HG03439 (cell line): ENCODE results near the gene PSG4.
"Not testable (repeated sequence)": the region's sequence is repeated elsewhere in the genome, so short reads cannot be mapped to it uniquely, and the experiment has no call there.

Experiments
- ATAC-seq: cut with Tn5 transposase; IDR thresholded peaks from one replicate; pipeline ENCODE4 v1.9.1; 2021; ENCODE audit warnings: mild to moderate bottlenecking, moderate library complexity; ENCODE audit not compliant: unreplicated experiment

The PSG4 gene

DNA sequence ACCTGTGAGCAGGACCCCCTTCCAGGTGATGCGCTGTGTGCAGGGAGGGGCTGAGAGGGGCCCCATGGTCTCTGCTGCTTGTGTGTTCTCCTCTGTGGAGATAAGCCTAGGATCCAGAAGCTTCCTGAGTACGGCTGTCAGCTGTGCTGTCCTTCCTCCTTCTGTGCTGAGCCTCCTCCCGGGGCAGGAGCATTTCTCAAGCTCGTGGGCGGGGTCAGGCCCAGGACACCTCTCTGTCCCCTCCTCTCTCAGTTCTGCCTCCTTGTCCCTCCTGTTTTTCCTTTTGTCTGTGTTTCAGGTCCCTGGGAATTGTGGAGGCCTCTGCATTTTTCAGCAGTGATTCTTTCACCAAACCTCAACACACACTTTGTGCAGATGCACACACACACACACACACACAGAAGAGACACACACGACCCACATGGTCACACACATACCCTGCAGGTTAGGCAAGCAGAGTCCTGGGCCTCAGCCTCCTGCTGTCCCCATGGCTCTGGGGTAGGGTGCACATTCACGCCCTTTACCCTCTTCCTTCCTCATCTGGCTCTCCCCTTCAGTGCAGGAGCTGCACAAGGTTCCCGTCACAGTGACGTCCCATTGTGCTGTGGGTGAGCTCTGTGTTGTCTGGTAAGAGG lies at the start of gene PSG4:
Gene PSG4, minus strand, starts transcription at position 168 of the 635 bp plus-strand sequence. Its CDS starts 102 bp downstream, at position 66.
- not testable (repeated sequence) for ATAC-seq

DNA sequence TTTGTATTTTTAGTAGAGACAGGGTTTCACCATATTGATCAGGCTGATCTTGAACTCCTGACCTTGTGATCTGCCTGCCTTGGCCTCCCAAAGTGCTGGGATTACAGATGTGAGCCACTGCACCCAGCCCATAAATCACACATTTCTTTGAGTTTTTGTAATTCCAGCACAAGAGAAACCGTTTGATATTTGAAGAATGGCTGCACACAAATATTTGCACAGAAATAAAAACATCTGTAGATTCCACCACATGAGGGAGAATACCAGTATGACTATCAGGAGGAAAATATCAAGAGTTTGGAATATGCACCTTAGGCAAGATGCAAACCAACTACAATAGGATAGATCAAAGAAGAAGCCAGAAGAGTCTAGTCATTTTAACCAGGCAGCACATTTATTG lies 46.0 kb upstream of the PSG4 start:
- not testable (repeated sequence) for ATAC-seq

DNA sequence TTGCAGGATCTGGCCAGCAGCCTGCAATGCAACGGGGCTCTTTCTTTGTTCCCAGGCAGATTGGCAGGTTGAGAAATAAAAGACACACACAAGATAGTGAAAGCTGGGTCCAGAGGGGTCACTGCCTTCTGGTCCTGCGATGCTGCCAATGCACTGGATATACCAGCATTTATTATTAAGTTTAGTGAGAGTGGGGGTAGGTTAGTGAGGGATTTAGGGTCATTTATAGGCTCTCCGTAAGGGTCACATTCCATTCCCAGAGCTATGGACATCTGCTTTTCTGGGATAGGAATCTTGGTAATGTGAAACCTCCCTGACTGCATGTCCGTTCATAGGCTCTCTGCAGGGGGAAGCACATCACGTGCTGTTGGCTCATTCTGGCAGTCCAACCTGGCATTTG lies 44.9 kb upstream of the PSG4 start:
- ATAC-seq = not testable (repeated sequence)

DNA sequence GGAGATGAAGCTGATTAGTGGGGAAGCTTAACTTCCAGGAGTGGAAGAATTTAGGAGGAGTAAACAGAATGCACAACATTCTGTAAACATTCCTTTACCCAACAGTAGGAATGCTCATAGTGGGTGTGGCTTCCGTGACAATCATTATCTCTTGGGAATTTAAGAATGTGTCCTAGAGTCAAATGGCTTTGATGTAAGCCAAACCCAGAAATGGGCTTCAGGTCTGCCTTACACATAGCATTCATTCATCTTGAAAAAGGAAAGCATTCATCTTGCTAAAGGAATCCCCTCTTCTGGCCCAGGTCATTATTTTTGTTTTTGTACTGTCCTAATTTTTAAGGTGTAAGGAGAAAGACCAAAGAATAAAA lies 43.2 kb upstream of the PSG4 start:
- not testable (repeated sequence) for ATAC-seq

DNA sequence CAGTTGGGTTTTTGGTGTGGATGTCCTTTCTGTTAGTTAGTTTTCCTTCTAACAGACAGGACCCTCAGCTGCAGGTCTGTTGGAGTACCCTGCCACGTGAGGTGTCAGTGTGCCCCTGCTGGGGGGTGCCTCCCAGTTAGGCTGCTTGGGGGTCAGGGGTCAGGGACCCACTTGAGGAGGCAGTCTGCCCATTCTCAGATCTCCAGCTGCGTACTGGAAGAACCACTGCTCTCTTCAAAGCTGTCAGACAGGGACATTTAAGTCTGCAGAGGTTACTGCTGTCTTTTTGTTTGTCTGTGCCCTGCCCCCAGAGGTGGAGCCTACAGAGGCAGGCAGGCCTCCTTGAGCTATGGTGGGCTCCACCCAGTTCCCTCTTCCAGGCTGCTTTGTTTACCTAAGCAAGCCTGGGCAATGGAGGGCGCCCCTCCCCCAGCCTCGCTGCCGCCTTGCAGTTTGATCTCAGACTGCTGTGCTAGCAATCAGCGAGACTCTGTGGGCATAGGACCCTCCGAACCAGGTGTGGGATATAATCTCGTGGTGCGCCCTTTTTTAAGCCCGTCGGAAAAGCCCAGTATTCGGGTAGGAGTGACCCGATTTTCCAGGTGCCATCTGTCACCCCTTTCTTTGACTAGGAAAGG lies 41.9 kb upstream of the PSG4 start:
- not testable (repeated sequence) for ATAC-seq

DNA sequence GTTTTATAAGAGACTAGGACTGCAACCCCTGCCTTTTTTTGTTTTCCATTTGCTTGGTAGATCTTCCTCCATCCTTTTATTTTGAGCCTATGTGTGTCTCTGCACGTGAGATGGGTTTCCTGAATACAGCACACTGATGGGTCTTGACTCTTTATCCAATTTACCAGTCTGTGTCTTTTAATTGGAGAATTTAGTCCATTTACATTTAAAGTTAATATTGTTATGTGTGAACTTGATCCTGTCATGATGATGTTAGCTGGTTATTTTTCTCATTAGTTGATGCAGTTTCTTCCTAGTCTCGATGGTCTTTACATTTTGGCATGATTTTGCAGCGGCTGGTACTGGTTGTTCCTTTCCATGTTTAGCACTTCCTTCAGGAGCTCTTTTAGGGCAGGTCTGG lies 40.4 kb upstream of the PSG4 start:
- ATAC-seq = not testable (repeated sequence)

DNA sequence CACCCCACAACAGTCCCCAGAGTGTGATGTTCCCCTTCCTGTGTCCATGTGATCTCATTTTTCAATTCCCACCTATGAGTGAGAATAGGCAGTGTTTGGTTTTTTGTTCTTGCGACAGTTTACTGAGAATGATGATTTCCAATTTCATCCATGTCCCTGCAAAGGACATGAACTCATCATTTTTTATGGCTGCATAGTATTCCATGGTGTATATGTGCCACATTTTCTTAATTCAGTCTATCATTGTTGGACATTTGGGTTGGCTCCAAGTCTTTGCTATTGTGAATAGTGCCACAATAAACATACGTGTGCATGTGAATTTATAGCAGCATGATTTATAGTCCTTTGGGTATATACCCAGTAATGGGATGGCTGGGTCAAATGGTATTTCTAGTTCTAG lies 36.8 kb upstream of the PSG4 start:
- not testable (repeated sequence) for ATAC-seq

DNA sequence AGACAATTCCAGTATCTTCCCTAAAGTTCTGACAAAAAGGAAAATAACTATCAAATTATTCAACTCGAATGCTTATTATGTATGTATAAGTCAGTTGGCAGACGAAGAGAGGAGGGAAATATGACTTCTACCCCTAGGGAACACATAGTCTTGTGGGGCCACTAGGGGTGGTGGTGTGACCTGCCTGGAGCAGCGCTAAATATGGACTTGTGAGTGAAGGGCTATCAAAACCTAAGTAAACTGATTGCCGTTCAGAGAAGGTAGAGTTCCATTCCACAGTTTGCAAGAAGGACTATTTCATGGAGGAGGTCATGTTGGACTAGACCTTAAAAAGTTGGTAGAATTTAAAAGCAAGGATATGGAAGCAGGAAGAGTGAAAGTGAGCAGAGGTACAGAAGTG lies 32.8 kb upstream of the PSG4 start:
- ATAC-seq = not testable (repeated sequence)

DNA sequence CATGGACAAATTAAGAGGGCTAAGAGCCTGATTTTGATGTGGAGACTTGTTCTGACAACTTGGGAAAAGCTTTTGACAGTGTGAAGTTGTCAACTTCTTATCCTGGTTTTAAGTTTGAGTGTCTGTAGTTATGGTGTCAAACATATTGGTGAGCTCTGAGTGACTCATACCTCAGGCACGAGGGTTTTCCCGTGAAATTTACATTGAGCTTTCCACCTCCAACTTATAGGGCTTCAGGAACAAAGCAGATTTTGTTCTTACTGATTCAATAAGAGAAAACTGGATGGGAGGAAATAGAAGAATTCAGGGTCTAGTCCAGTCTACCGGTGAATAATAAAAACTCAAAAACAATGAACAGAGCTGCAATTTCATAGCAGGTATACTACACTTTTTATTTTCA lies 30.2 kb upstream of the PSG4 start:
- not testable (repeated sequence) for ATAC-seq

DNA sequence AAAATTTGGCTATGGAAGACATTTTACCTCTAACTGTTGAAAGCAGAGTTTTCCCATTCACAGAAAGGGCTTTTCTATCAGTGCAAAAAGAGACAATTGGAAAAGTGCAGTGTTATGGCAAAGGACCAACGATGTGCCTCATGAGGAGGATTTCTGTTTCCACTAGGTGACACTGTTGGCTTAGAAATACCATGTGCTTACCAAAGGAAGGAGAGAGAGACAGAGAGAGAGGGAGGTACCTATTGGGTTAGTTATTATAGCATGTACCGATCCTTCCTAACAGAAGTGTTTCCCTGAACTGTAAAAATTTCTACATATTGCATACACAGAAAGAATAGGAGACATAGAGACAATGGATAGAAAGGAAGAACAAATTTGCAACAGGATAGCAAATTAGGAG lies 23.9 kb upstream of the PSG4 start:
- ATAC-seq = no peak

DNA sequence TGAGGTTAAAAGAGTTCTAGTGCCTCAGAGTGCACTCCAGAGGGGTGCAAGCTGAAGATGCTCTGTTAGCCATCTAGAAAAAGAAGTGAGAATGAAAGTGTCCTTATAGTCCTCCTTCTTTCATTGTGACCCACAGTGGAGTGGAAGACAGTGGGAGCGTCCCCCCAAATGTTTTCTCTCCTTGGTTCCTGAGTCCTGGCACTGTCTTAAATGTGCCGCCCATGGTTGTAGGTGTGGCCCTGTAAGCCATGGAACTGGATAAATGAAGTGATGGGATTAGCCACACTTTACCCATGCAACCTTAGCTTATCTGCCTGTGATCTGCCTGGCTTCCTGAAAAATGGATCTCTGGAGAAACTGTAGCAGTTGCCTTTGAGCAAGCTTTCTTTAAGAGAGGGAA lies 23.3 kb upstream of the PSG4 start:
- not testable (repeated sequence) for ATAC-seq

DNA sequence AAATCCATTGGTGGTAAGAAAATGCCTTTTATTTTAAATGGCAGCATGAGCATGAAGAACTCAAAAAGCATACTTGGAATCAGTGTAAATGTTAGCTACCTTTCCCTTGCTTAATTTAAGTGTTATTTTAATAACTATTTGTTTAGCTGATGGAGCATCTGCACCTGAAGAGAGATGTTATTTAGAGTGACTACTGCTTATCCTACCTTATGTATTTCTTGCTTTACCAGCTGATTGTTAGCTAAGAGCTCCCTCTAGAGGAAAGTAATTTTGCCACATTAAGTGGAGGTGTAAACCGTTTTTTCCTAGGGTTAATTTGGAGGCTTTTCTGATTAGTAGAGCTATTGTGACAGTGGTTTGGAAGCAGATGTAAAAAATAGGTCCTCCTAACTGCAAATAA lies 21.5 kb upstream of the PSG4 start:
- ATAC-seq = not testable (repeated sequence)

DNA sequence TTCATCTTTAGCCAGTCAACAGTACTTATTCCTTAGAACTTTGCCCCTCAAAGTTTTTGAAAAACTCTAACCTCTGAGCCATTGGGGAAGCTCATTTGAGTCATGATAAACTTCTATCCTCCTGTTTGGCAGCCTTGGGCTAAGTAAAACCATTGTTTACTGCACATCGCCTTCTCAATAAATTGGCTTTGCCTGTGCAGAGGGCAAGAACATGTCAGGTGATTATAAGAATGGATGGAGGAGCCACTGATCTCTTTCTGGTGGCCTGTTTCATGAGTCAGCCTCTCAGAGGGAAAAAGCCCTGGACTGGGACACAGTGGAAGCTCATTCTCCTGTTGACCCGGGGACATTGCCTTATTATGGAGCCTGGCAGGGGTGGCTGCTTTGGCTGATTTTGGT lies 19.4 kb upstream of the PSG4 start:
- no peak for ATAC-seq

DNA sequence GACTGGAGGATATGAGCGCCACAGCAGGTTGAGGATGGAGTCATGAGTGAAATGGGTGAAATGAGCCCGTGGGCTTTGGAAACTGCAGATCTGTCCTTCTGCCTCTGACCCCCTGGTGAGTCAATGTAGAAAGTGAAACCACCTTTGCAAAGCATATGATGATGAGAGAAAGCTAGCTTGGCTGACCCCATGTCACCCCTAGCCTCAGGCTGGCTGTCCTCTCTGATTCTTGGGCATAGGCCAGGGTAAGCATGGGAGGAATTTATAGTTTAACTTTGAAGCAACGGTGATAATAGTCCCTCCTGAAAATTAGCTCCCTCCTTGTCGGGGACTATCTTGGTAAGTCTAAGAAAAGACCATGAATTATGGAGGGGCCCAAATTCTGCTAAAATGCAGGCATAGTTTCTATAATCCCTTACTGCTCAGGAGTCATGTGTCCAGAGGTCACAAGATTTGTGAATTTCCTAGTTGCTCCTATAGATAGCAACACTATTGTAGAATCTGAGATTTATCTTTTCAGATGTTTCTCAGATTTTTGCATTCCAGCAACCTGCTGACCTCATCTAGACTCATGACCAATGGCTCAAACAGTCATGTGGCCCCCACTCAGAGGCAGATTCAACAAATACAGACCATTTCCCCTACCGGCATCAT lies 18.9 kb upstream of the PSG4 start:
- ATAC-seq = not testable (repeated sequence)

DNA sequence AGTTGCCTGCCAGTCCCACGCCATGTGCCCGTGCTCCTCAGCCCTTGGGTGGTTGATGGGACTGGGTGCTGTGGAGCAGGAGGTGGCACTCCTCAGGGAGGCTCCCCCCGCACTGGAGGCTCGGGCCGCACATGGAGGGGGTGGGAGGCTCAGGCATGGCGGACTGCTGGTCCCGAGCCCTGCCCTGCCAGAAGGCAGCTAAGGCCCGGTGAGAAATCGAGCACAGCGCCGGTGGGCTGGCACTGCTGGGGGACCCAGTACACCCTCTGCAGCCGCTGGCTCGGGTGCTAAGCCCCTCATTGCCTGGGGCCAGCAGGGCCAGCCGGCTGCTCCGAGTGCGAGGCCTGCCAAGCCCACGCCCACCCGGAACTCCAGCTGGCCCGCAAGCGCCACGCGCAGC lies 16.5 kb upstream of the PSG4 start:
- ATAC-seq = not testable (repeated sequence)

DNA sequence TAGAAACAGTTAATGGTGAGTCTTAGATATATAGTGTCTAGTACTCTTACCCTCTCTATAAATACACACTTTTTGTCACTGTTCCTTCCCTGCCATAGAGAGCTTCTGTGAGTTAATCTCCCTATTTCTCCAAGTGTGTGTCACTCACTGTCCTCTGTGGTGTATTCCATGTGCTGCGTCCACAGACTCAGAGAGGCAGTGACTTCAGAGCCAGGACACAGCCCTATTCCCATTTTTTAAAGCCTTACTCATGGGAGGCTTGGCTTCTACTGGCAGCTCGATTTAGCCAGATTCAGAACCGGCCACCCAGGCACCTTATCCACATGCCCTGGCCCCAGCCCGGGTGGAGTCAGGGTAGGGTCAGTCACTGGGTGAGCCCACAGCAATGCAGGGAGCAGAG lies 13.7 kb upstream of the PSG4 start:
- not testable (repeated sequence) for ATAC-seq

DNA sequence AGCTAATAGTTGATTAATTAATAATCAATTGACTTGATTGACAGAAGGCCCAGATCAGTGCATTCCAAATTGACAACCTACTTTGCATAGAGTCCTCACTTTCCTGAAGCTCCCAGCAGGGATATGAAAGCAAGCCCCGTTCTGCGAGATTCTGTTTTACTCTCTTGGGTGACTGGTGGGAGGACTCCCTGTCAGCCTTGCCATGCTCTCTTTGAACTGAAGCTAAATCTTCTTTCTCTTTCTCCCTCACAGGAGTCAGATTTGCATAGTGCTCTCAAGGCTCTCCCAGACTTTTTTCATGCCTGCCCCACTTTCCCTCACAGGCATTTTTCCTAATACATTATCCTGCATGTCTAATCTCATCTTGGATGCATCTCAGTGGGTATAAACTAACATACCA lies 10.4 kb upstream of the PSG4 start:
- ATAC-seq = not testable (repeated sequence)

DNA sequence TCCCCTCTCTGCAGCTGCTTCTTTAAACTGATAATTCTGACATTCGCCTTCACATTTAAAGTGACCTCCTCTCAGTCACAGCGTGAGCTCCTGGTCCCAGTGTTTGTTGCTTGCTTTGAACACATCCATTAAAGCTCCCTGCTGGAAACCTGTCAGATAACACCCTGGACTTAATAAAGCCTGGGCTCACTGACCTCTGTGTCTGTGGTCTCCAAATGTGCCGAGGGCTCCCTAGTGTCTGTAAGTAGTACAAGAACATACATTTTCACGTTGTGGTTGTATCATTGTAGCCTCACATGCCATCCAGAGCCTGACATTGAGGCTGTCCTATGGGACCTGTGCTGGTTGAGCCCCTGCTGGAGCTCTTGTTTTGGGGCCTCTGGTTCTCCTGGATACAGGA lies 2.6 kb upstream of the PSG4 start:
- ATAC-seq = no peak

DNA sequence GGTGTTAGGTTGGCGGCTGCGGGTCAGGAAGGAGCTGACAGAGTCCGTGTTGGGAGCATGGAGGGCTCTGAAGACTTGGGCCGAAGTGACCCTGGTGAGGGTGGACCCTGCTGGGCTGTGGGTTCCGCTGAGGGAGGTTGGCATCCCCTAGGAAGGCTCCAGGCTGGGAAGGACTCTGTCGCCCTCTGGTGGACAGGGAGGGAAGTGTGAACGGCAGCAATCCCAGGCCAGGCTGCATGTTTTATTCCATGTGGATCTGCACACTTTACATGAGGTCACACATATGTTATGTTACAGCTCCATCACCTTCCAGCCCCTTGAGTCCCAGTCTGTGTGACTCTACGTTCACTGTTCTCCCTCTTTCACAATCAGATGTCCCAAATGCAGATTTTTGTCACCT lies 1.7 kb upstream of the PSG4 start:
- ATAC-seq = not testable (repeated sequence)

DNA sequence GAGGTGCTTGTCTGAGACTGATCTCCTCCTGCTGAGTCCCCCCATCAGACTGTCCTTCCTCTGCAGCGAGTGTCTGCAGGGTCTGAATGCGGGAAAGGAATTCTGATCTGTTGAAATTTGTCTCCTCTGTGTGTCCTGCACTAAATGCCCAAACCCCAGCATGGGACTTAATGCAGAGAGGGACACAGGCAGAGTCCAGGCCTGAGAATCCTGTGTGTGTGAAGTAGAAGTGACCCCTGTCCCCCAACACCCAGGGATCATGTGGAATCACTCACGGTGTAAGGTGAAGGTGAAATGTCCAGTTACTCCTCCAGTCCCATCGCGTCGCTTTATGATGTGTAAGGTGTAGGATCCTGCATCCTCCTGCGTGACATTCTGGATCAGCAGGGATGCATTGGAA lies 1.8 kb downstream of the PSG4 start:
- ATAC-seq = not testable (repeated sequence)

DNA sequence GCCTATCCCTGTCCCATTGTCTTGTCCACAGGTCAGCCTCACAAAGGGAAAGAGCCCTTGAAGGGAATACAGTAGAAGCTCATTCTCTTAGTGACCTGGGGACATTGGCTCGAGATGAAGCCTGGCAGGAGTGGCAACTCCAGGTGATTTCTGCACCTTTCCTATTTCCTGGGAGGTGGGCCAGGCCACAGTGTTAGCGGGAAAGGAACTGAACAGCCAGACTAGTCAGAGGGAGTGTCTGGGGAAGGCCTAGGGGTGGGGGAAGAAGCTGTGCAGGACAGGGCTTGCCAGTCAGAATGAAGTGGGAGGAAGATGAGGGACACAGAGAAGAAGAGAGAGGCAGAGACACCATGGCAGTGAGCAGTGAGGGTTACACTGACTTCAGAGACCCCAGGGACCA lies 3.5 kb downstream of the PSG4 start:
- not testable (repeated sequence) for ATAC-seq

DNA sequence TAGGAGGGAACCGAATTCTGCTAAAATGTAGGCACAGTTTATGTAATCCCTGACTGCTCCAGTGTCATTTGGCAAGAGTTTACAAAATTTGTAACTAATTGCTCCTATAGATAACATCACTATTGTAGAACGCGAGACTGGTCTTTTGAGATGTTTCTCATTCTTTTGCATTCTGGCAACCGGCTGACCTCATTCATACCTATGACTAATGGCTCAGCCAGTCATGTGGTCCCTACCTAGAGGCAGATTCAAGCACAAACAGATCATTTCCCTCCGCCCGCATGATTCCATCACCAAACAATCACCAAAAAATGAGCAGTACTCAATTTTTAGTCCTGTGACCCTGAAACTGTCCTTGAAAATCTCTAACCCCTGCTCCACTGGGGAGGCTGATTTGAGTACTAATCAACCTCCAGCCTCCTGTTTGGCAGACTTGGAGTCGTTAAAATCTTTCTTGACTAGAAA lies 4.1 kb downstream of the PSG4 start:
- not testable (repeated sequence) for ATAC-seq
